Muscle of leg (tissue), 11 donors: Measurements from ENCODE around the gene DAGLA. TPM values are rescaled to one million over a fixed set of nuclear protein-coding genes. Genes with fewer than 3 reads are reported as not detected.

Source experiments
- DNase-seq: peaks from one replicate; pipeline ENCODE4 v3.0.0; 2013
- H3K27ac ChIP-seq: one replicate; pipeline ENCODE4 v1.5.1; 2013; ENCODE audit warnings: mild to moderate bottlenecking, low read length, control low read depth
- H3K27me3 ChIP-seq: one replicate; pipeline ENCODE4 v1.6.1; 2013; ENCODE audit warnings: low read length; ENCODE audit not compliant: control insufficient read depth, insufficient read depth
- H3K36me3 ChIP-seq: one replicate; pipeline ENCODE4 v1.6.1; 2013; ENCODE audit warnings: low read length; ENCODE audit not compliant: control insufficient read depth, insufficient read depth
- H3K4me1 ChIP-seq: one replicate; pipeline ENCODE4 v1.6.1; 2013; ENCODE audit warnings: low read length; ENCODE audit not compliant: control insufficient read depth, insufficient read depth
- H3K4me3 ChIP-seq: one replicate; pipeline ENCODE4 v1.5.1; 2013; ENCODE audit warnings: low read length, control low read depth
- H3K9me3 ChIP-seq: replicated peaks from 2 replicates; pipeline ENCODE4 v1.6.1; 2013; ENCODE audit warnings: low read depth, low read length; ENCODE audit not compliant: control insufficient read depth
- WGBS: methylation state at CpG from one replicate; pipeline ENCODE4 v1.1.5; 2013; ENCODE audit warnings: missing lambda C conversion rate; ENCODE audit not compliant: insufficient coverage; 5-methylcytosine and 5-hydroxymethylcytosine counted together
- polyA plus RNA-seq, 8 donors: library from polyadenylated mRNA; unstranded; fragments of 120-200 nt; gene quantifications; one replicate each; pipeline versions ENCODE4 v1.2.1 to v1.2.3, GENCODE V29; 2013; ENCODE audit warnings: inconsistent platforms in 1 of 8, low replicate concordance in 1 of 8; ENCODE audit not compliant: insufficient read length in 8 of 8, insufficient read depth in 1 of 8
- total RNA-seq: library from RNA; stranded (reverse); fragments of 120-200 nt; gene quantifications from one replicate; pipeline ENCODE4 v1.2.4, GENCODE V29; 2013

Gene DAGLA
- total and polyA plus RNA-seq, 9 donors = 2.0 to 6.4 (median 4.7) TPM

GRCh38 chr11:61752925-61753521, 72.8 kb downstream of the DAGLA start:
- H3K4me1 ChIP-seq = peaks cover 31% of the 10 kb centered on the region
- 27% methylated on average over 17 of the region's 17 CpGs for WGBS

GRCh38 chr11:61753672-61754071, 73.5 kb downstream of the DAGLA start:
- DNase-seq = no peak
- Histone ChIP-seq H3K9me3 (no peaks in the 10 kb centered on the region), H3K4me1 (peaks cover 26% of the 10 kb centered on the region), H3K4me3 (no peak overlapping the region), H3K27ac (no peak overlapping the region), H3K36me3 (no peaks in the 10 kb centered on the region), H3K27me3 (peaks cover 30% of the 10 kb centered on the region)
- 75% methylated on average over 2 of the region's 5 CpGs for WGBS

More at GRCh38 chr11:61752925-61753521, 72.8 kb downstream of the DAGLA start:
- DNase-seq = no peak
- Histone ChIP-seq H3K27me3 (peaks cover 30% of the 10 kb centered on the region), H3K9me3 (no peaks in the 10 kb centered on the region), H3K4me3 (peak overlapping the region; percentile 46), H3K27ac (no peak overlapping the region), H3K36me3 (no peaks in the 10 kb centered on the region)

GRCh38 chr11:61754534-61755482, 74.6 kb downstream of the DAGLA start:
- WGBS = 70% methylated on average over 29 of the region's 31 CpGs
- no peak for DNase-seq
- no peak overlapping the region for H3K27ac ChIP-seq
- H3K9me3 ChIP-seq = no peaks in the 10 kb centered on the region
- H3K4me1 ChIP-seq = peaks cover 15% of the 10 kb centered on the region
- H3K27me3 ChIP-seq = peaks cover 28% of the 10 kb centered on the region
- no peak overlapping the region for H3K4me3 ChIP-seq
- no peaks in the 10 kb centered on the region for H3K36me3 ChIP-seq

GRCh38 chr11:61756147-61756451, 75.9 kb downstream of the DAGLA start:
- Histone ChIP-seq H3K4me3 (no peak overlapping the region), H3K36me3 (no peaks in the 10 kb centered on the region), H3K4me1 (peaks cover 11% of the 10 kb centered on the region), H3K27ac (no peak overlapping the region), H3K9me3 (no peaks in the 10 kb centered on the region), H3K27me3 (peaks cover 25% of the 10 kb centered on the region)
- 73% methylated on average over 2 of the region's 4 CpGs for WGBS
- no peak for DNase-seq

GRCh38 chr11:61756452-61757212, 76.4 kb downstream of the DAGLA start:
- DNase-seq = no peak
- no peaks in the 10 kb centered on the region for H3K36me3 ChIP-seq
- H3K27me3 ChIP-seq = peaks cover 28% of the 10 kb centered on the region
- H3K4me1 ChIP-seq = peaks cover 13% of the 10 kb centered on the region
- WGBS = no CpG with 5 or more reads among the region's 9 CpGs
- H3K4me3 ChIP-seq = no peak overlapping the region
- H3K27ac ChIP-seq = no peak overlapping the region
- no peaks in the 10 kb centered on the region for H3K9me3 ChIP-seq

GRCh38 chr11:61757213-61757862, 77.1 kb downstream of the DAGLA start:
- Histone ChIP-seq H3K27me3 (peaks cover 31% of the 10 kb centered on the region), H3K4me3 (no peak overlapping the region)
- WGBS = 93% methylated on average over 7 of the region's 15 CpGs

GRCh38 chr11:61760946-61761345, 80.8 kb downstream of the DAGLA start:
- peaks cover 8% of the 10 kb centered on the region for H3K4me1 ChIP-seq
- H3K4me3 ChIP-seq = no peak overlapping the region
- H3K9me3 ChIP-seq = no peaks in the 10 kb centered on the region
- no peaks in the 10 kb centered on the region for H3K36me3 ChIP-seq
- 30% methylated on average over 2 of the region's 13 CpGs for WGBS
- DNase-seq = no peak
- no peak overlapping the region for H3K27ac ChIP-seq
- H3K27me3 ChIP-seq = peaks cover 23% of the 10 kb centered on the region

More at GRCh38 chr11:61757213-61757862, 77.1 kb downstream of the DAGLA start:
- H3K4me1 ChIP-seq = peaks cover 11% of the 10 kb centered on the region
- DNase-seq = no peak
- H3K9me3 ChIP-seq = no peaks in the 10 kb centered on the region
- H3K36me3 ChIP-seq = no peaks in the 10 kb centered on the region
- H3K27ac ChIP-seq = no peak overlapping the region

- DNase-seq = no peak
- peaks cover 8% of the 10 kb centered on the region for H3K4me1 ChIP-seq
- no peaks in the 10 kb centered on the region for H3K36me3 ChIP-seq
- 48% methylated on average over 5 of the region's 11 CpGs for WGBS
- peaks cover 23% of the 10 kb centered on the region for H3K27me3 ChIP-seq
- H3K9me3 ChIP-seq = no peaks in the 10 kb centered on the region
- no peak overlapping the region for H3K27ac ChIP-seq
- H3K4me3 ChIP-seq = no peak overlapping the region
Observed at GRCh38 chr11:61761440-61762222, 81.4 kb downstream of the DAGLA start.

- Histone ChIP-seq H3K27ac (no peak overlapping the region), H3K9me3 (no peaks in the 10 kb centered on the region), H3K4me3 (no peak overlapping the region), H3K4me1 (peaks cover 8% of the 10 kb centered on the region), H3K27me3 (peaks cover 23% of the 10 kb centered on the region), H3K36me3 (no peaks in the 10 kb centered on the region)
- 58% methylated on average over 6 of the region's 10 CpGs for whole genome bisulfite sequencing
- no peak for DNase-seq
Observed at GRCh38 chr11:61762223-61762615, 82.0 kb downstream of the DAGLA start.
